Loucy (cell line): ENCODE data around the gene NMT1.

Experiments
- H2AFZ ChIP-seq: fragments of 200-600 bp; sonication (generic); 2 replicates; pipeline ENCODE4 v1.6.0; 2016; ENCODE audit warnings: antibody characterized with exemption, mild to moderate bottlenecking, low read length, moderate library complexity
- H3F3A ChIP-seq: fragments of 200-600 bp; 2 replicates; pipeline ENCODE4 v1.6.0; 2016; ENCODE audit warnings: antibody characterized with exemption, low read depth, mild to moderate bottlenecking
- H3K27me3 ChIP-seq: fragments of 200-600 bp; sonication (generic); 2 replicates; pipeline ENCODE4 v1.6.1; 2014; ENCODE audit warnings: low read length, mild to moderate bottlenecking; ENCODE audit not compliant: insufficient read depth, poor library complexity, severe bottlenecking
- H3K36me3 ChIP-seq: fragments of 200-600 bp; sonication (generic); 2 replicates; pipeline ENCODE4 v1.6.1; 2016; ENCODE audit warnings: low read length; ENCODE audit not compliant: insufficient read depth
- H3K4me1 ChIP-seq: fragments of 200-600 bp; sonication (generic); 2 replicates; pipeline ENCODE4 v1.5.1; 2014; ENCODE audit warnings: low read length, mild to moderate bottlenecking; ENCODE audit not compliant: insufficient read depth, poor library complexity, severe bottlenecking
- H3K4me2 ChIP-seq: fragments of 200-600 bp; sonication (generic); 2 replicates; pipeline ENCODE4 v1.6.0; 2014; ENCODE audit warnings: antibody characterized with exemption, low read length, low read depth, mild to moderate bottlenecking; ENCODE audit not compliant: poor library complexity, severe bottlenecking
- H3K4me3 ChIP-seq: fragments of 200-600 bp; sonication (generic); 2 replicates; pipeline ENCODE4 v1.5.1; 2014; ENCODE audit warnings: low read length, mild to moderate bottlenecking, mixed read lengths; ENCODE audit not compliant: poor library complexity, severe bottlenecking
- H3K79me2 ChIP-seq: fragments of 200-600 bp; sonication (generic); 2 replicates; pipeline ENCODE4 v1.6.1; 2014; ENCODE audit warnings: low read length; ENCODE audit not compliant: insufficient read depth
- H3K9ac ChIP-seq: fragments of 200-600 bp; sonication (generic); 2 replicates; pipeline ENCODE4 v1.6.0; 2014; ENCODE audit warnings: mild to moderate bottlenecking, low read depth, low read length, moderate library complexity; ENCODE audit not compliant: poor library complexity, severe bottlenecking
- H3K9me2 ChIP-seq: fragments of 200-600 bp; sonication (generic); replicated peaks from 2 replicates; pipeline ENCODE4 v1.6.1; 2016; ENCODE audit warnings: low read depth, low read length, mixed read lengths
- H3K9me3 ChIP-seq: fragments of 200-600 bp; sonication (generic); 2 replicates; pipeline ENCODE4 v1.6.1; 2014; ENCODE audit warnings: mild to moderate bottlenecking, antibody characterized with exemption, low read length, low read depth; ENCODE audit not compliant: insufficient read depth
- H4K20me1 ChIP-seq: fragments of 200-600 bp; sonication (generic); 2 replicates; pipeline ENCODE4 v1.6.0; 2014; ENCODE audit warnings: antibody characterized with exemption, low read length, mild to moderate bottlenecking; ENCODE audit not compliant: insufficient read depth, poor library complexity, severe bottlenecking
- CTCF ChIP-seq: fragments of 200-600 bp; sonication (generic); conservative IDR thresholded peaks from 2 replicates; pipeline ENCODE4 v1.5.1; 2014; ENCODE audit warnings: mild to moderate bottlenecking, antibody characterized with exemption, low read length
- EZH2phosphoT487 ChIP-seq: fragments of 200-600 bp; IDR thresholded peaks from 2 replicates; pipeline ENCODE4 v1.6.1; 2018; ENCODE audit warnings: antibody characterized with exemption, mild to moderate bottlenecking, moderate library complexity, borderline replicate concordance

The NMT1 gene

GRCh38 chr17:45118691-45119090, 57.6 kb downstream of the NMT1 start:
- H3K27me3 ChIP-seq = no peaks in the 10 kb centered on the region
- no peak for TF ChIP-seq EZH2phosphoT487
- TF ChIP-seq CTCF = no peak

GRCh38 chr17:45119964-45120363, 58.8 kb downstream of the NMT1 start:
- H3K9me2 ChIP-seq = no peaks in the 10 kb centered on the region
- no peaks in the 10 kb centered on the region for H3F3A ChIP-seq
- H4K20me1 ChIP-seq = no peaks in the 10 kb centered on the region
- H2AFZ ChIP-seq = no peak overlapping the region
- peaks cover 17% of the 10 kb centered on the region for H3K4me1 ChIP-seq
- no peaks in the 10 kb centered on the region for H3K9me3 ChIP-seq
- H3K27me3 ChIP-seq = no peaks in the 10 kb centered on the region
- no peaks in the 10 kb centered on the region for H3K79me2 ChIP-seq
- no peaks in the 10 kb centered on the region for H3K36me3 ChIP-seq
- no peak overlapping the region for H3K4me3 ChIP-seq
- no peak overlapping the region for H3K4me2 ChIP-seq
- TF ChIP-seq CTCF (no peak), EZH2phosphoT487 (no peak)
- H3K9ac ChIP-seq = no peak overlapping the region

More at GRCh38 chr17:45118691-45119090, 57.6 kb downstream of the NMT1 start:
- no peaks in the 10 kb centered on the region for H3K36me3 ChIP-seq
- H2AFZ ChIP-seq = no peak overlapping the region
- H3K9me3 ChIP-seq = no peaks in the 10 kb centered on the region
- H4K20me1 ChIP-seq = no peaks in the 10 kb centered on the region
- no peaks in the 10 kb centered on the region for H3F3A ChIP-seq
- no peak overlapping the region for H3K4me2 ChIP-seq
- no peaks in the 10 kb centered on the region for H3K9me2 ChIP-seq
- H3K9ac ChIP-seq = no peak overlapping the region
- H3K4me1 ChIP-seq = peaks cover 6% of the 10 kb centered on the region
- H3K4me3 ChIP-seq = no peak overlapping the region
- no peaks in the 10 kb centered on the region for H3K79me2 ChIP-seq

- H3K9me3 ChIP-seq = no peaks in the 10 kb centered on the region
- H3K4me1 ChIP-seq = peaks cover 18% of the 10 kb centered on the region
- no peak overlapping the region for H3K9ac ChIP-seq
- no peaks in the 10 kb centered on the region for H4K20me1 ChIP-seq
- H3F3A ChIP-seq = no peaks in the 10 kb centered on the region
- H3K4me2 ChIP-seq = no peak overlapping the region
- TF ChIP-seq EZH2phosphoT487 (no peak), CTCF (no peak)
- no peaks in the 10 kb centered on the region for H3K9me2 ChIP-seq
- no peaks in the 10 kb centered on the region for H3K36me3 ChIP-seq
- no peak overlapping the region for H3K4me3 ChIP-seq
- no peaks in the 10 kb centered on the region for H3K79me2 ChIP-seq
- H3K27me3 ChIP-seq = no peaks in the 10 kb centered on the region
- H2AFZ ChIP-seq = no peak overlapping the region
These were observed 59.4 kb downstream of the NMT1 start for GRCh38 chr17:45120558-45120957.
